ENCODE measurements around the gene NDST3.
"Not testable (repeated sequence)": the region's sequence is repeated elsewhere in the genome, so short reads cannot be mapped to it uniquely, and the experiment has no call there.

NDST3 gene

DNA sequence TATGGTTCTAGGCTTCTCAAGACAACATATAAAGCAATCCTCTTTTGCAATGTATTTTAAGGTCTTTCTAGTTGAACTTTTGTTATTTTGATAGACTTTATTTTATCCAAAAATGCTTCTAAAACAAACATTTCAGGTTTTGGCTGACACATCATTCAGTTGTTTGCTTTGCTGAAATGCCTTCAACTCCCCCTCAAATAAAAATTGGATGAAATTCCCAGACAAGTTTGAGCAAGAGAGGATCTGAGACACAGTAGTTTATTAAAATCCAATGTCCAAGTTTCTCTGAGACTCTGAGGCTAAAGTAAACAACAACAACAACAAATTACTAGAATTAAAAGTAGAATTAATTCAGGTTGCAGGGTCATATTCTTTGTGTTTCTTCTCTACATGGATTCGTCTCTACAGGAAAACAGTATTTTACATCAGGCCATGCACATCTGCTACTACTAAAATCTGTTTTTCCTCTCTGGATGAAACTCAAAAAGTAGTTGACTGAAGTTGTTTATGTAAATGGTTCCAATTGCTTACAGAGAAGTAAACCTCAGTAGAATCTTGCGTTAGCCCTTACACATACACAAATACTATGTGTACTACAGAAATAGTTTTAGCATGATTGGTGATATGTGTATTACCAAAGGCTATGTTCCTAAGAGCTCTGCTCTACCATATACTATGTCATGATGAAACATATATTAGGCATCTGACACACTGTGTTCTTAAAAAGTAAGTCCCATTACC is 253.6 kb downstream of the NDST3 start:
- Histone ChIP-seq H3K36me3 (ENCODE audit: insufficient read depth, low read length) (no peaks in the 10 kb centered on the region), H3K4me3 (ENCODE audit: low read length) (no peak overlapping the region), H3K4me1 (ENCODE audit: insufficient read depth, low read length) (no peaks in the 10 kb centered on the region), H3K27me3 (ENCODE audit: insufficient read depth, low read length) (no peaks in the 10 kb centered on the region), H2AFZ (ENCODE audit: low read depth, low read length) (no peak overlapping the region), H3K9me3 (ENCODE audit: low read length) (no peaks in the 10 kb centered on the region)

DNA sequence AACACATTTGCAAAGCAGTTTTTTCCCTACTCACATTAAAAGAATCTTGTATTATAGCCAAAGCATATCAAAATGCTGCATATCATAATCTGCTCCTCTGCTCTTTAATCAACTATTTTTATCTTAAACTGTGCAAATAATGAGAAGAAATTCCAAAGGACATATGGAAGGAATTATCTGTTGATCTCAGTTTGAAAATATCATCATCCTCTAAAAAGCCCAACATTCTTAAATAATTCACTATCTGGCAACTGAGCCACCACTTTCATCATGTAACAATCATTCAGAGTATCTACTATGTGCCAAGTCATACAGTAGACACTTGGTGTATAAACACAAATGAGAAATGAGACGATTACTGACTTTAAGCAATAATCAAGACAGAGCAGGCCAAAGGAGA is 255.5 kb downstream of the NDST3 start:
- Histone ChIP-seq H3K36me3 (ENCODE audit: insufficient read depth, low read length) (no peaks in the 10 kb centered on the region), H3K4me3 (ENCODE audit: low read length) (no peak overlapping the region), H3K27me3 (ENCODE audit: insufficient read depth, low read length) (no peaks in the 10 kb centered on the region), H3K9me3 (ENCODE audit: low read length) (no peaks in the 10 kb centered on the region), H3K4me1 (ENCODE audit: insufficient read depth, low read length) (no peaks in the 10 kb centered on the region), H2AFZ (ENCODE audit: low read depth, low read length) (no peak overlapping the region)

DNA sequence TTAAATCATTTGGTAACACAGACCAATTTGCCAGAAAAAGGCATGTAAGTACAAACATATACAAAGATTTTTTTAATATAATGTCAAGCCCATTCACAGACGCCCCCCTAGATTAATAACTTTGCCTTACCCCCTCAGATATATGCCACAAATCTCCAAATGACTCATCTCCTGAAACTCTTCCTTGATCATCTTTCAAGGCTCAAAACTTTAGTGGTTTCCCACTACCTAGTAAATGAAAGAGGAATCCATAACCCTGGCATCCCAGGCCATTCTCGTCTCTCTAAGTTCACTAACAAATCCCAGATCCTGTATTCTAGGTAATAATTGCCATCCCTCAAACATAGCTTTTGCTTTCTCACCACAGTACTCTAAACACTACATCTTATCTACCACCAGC is 256.7 kb downstream of the NDST3 start:
- no peaks in the 10 kb centered on the region for H3K4me1 ChIP-seq (ENCODE audit: insufficient read depth, low read length)
- no peaks in the 10 kb centered on the region for H3K27me3 ChIP-seq (ENCODE audit: insufficient read depth, low read length)
- no peaks in the 10 kb centered on the region for H3K9me3 ChIP-seq (ENCODE audit: low read length)
- no peaks in the 10 kb centered on the region for H3K36me3 ChIP-seq (ENCODE audit: insufficient read depth, low read length)
- no peak overlapping the region for H2AFZ ChIP-seq (ENCODE audit: low read depth, low read length)
- no peak overlapping the region for H3K4me3 ChIP-seq (ENCODE audit: low read length)

DNA sequence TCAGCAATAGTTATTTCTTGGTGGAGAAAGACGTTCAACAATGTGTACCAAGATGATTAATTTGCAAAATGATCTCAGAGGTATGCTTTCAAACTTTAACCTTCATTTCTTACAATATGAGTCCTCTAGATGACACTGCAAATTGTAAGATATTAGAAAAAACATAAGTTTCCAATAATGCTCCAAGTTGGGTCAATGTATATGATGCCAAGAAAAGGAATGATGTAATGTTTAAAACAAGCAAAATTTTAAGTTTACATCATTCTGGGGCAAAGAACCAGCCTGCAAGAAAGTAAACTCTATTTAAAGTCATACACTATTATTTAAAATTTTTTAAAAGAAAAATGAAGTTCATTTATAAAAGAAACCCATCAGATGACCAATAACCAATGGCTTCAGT is 262.4 kb downstream of the NDST3 start:
- no peaks in the 10 kb centered on the region for H3K9me3 ChIP-seq (ENCODE audit: low read length)

DNA sequence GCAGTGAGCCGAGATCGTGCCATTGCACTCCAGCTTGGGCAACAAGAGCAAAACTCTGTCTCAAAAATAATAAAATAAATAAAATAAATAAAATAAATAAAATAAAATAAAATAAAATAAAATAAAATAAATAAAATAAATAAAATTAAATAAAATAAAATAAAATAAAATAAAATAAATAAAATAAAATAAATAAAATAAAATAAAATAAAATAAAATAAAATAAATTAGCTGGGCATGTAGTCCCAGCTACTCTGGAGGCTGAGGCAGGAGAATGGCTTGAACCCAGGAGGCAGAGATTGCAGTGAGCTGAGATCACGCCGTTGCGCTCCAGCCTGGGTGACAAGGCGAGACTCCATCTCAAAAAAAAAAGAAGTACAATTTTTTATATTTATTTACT is 265.3 kb downstream of the NDST3 start:
- H3K9me3 ChIP-seq (ENCODE audit: low read length); H3K36me3 ChIP-seq (ENCODE audit: insufficient read depth, low read length); H2AFZ ChIP-seq (ENCODE audit: low read depth, low read length); H3K4me3 ChIP-seq (ENCODE audit: low read length); H3K27me3 ChIP-seq (ENCODE audit: insufficient read depth, low read length); H3K4me1 ChIP-seq (ENCODE audit: insufficient read depth, low read length): not testable (repeated sequence)

More for the DNA sequence above, 262.4 kb downstream of the NDST3 start:
- Histone ChIP-seq H3K27me3 (ENCODE audit: insufficient read depth, low read length) (no peaks in the 10 kb centered on the region), H3K36me3 (ENCODE audit: insufficient read depth, low read length) (no peaks in the 10 kb centered on the region), H3K4me3 (ENCODE audit: low read length) (no peak overlapping the region), H3K4me1 (ENCODE audit: insufficient read depth, low read length) (no peaks in the 10 kb centered on the region), H2AFZ (ENCODE audit: low read depth, low read length) (no peak overlapping the region)

DNA sequence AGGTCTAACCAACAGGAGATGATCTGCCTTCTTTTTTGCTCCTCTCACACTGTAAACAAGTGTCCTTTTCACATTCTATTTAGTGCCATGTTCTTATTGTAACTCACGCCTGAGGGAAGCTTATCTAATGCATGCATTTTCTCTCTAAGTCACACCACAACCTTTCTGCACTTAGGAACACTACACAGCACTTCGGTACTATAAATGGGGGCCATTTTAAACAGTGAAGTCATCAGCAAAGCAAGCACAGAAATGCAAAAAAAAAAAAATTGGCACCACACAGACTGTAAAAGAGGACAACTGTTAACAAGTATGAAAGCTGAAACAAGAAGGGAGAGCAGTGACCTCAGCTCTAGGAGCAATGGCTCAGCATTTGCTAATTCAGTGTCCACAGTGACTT is 273.4 kb downstream of the NDST3 start:
- Histone ChIP-seq H3K9me3 (ENCODE audit: low read length) (no peaks in the 10 kb centered on the region), H3K4me1 (ENCODE audit: insufficient read depth, low read length) (no peaks in the 10 kb centered on the region), H3K27me3 (ENCODE audit: insufficient read depth, low read length) (no peaks in the 10 kb centered on the region), H2AFZ (ENCODE audit: low read depth, low read length) (no peak overlapping the region), H3K36me3 (ENCODE audit: insufficient read depth, low read length) (no peaks in the 10 kb centered on the region), H3K4me3 (ENCODE audit: low read length) (no peak overlapping the region)

Data from neuron (in vitro differentiated cells).